Measurements from ENCODE around the gene RECQL5.

GRCh38 chr17:75666959-75667790 is at the start of gene RECQL5, which contains the start of gene SAP30BP:
- TF ChIP-seq SUZ12 (IDR thresholded peaks at IDR 0.05; ENCODE audit: extremely low read depth, insufficient read depth, insufficient read length) (no peak), YY1 (IDR thresholded peaks at IDR 0.05; ENCODE audit: insufficient read depth, insufficient read length) (peak; percentile 74), ZNF274 (IDR thresholded peaks at IDR 0.05; ENCODE audit: low read depth, low read length) (no peak)

Measured in NT2/D1 (cell line).